Gastroesophageal sphincter (tissue), 3 donors: ENCODE measurements around the gene HPSE2.

Experiments used
- POLR2AphosphoS5 ChIP-seq: sonication (generic); formaldehyde crosslinking; IDR thresholded peaks from one replicate; pipeline ENCODE4 v1.6.1; 2017; ENCODE audit warnings: antibody characterized with exemption
- TF ChIP-seq, protein P1 (sequence below), 4 experiments: fragments of 200-600 bp in 2 of 4; fragments of 450-650 bp in 2 of 4; sonication (generic) in 1 of 4; IDR thresholded peaks; one replicate each; pipeline ENCODE4 v1.5.1; 2017 to 2019; ENCODE audit warnings: antibody characterized with exemption in 4 of 4, mild to moderate bottlenecking in 2 of 4, moderate library complexity in 2 of 4

DNA sequence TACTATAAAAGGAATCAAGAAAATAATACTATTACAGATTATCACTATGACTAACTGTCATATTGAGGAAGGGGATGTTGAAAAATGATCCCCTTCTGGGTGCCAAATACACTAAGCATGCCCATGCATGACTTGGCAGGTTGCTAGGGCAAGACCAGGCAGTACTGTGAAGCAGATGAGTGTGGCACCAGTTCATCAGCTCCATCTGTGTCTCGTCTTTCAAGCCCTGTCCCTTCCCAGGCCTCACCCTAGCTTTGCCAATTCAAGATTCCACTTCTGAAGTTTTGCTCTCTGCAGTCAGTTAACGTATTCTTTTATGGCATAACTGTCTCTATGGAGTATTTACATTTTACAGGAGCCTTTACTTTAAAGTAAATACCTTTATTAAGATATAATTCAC, 653.3 kb downstream of the HPSE2 start:
- TF ChIP-seq, protein P1, sequence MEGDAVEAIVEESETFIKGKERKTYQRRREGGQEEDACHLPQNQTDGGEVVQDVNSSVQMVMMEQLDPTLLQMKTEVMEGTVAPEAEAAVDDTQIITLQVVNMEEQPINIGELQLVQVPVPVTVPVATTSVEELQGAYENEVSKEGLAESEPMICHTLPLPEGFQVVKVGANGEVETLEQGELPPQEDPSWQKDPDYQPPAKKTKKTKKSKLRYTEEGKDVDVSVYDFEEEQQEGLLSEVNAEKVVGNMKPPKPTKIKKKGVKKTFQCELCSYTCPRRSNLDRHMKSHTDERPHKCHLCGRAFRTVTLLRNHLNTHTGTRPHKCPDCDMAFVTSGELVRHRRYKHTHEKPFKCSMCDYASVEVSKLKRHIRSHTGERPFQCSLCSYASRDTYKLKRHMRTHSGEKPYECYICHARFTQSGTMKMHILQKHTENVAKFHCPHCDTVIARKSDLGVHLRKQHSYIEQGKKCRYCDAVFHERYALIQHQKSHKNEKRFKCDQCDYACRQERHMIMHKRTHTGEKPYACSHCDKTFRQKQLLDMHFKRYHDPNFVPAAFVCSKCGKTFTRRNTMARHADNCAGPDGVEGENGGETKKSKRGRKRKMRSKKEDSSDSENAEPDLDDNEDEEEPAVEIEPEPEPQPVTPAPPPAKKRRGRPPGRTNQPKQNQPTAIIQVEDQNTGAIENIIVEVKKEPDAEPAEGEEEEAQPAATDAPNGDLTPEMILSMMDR (IDR thresholded peaks at IDR 0.05), result no peak
- no peak for TF ChIP-seq POLR2AphosphoS5
